Transverse colon (tissue), 4 donors: ENCODE measurements around the gene RAMP3.

Experiments used
- CTCF ChIP-seq, 5 experiments: fragments of 200-600 bp in 3 of 5; fragments of 450-650 bp in 2 of 5; sonication (generic) in 3 of 5; IDR thresholded peaks; 1 replicate in 2 of 5; 2 replicates in 3 of 5; pipeline ENCODE4 v1.5.1; 2016 to 2017; ENCODE audit warnings: antibody characterized with exemption in 5 of 5, inconsistent platforms in 3 of 5, mild to moderate bottlenecking in 2 of 5, moderate library complexity in 1 of 5
- POLR2AphosphoS5 ChIP-seq, 3 donors: sonication (generic); formaldehyde crosslinking; IDR thresholded peaks; one replicate each; pipeline ENCODE4 v1.6.1; 2016; ENCODE audit warnings: antibody characterized with exemption in 3 of 3

GRCh38 chr7:45165857-45166256, 8.3 kb downstream of the RAMP3 start:
- TF ChIP-seq CTCF (IDR thresholded peaks at IDR 0.05) (no peak), POLR2AphosphoS5 (IDR thresholded peaks at IDR 0.05) (no peak)
